Trophoblast cell (in vitro differentiated cells and primary cell): ENCODE results near the gene MLXIP.

Source experiments
- DNase-seq, 2 donors: peaks; one replicate each; pipeline ENCODE4 v3.0.0-alpha.2; 2016
- H2AFZ ChIP-seq: 2 replicates; pipeline ENCODE4 v1.6.1; 2013; ENCODE audit warnings: low read length, moderate library complexity, mild to moderate bottlenecking; ENCODE audit not compliant: insufficient read depth, poor library complexity
- H2AK5ac ChIP-seq: 2 replicates; pipeline ENCODE4 v1.6.1; 2013; ENCODE audit warnings: mild to moderate bottlenecking, low read length
- H2BK120ac ChIP-seq: 2 replicates; pipeline ENCODE4 v1.6.1; 2013; ENCODE audit warnings: low read length, mild to moderate bottlenecking, moderate library complexity; ENCODE audit not compliant: insufficient read depth, poor library complexity
- H2BK12ac ChIP-seq: 2 replicates; pipeline ENCODE4 v1.6.1; 2013; ENCODE audit warnings: mild to moderate bottlenecking, low read length, moderate library complexity
- H2BK5ac ChIP-seq: 2 replicates; pipeline ENCODE4 v1.6.1; 2013; ENCODE audit warnings: low read length, low read depth, moderate library complexity, mild to moderate bottlenecking; ENCODE audit not compliant: poor library complexity
- H3K14ac ChIP-seq: 2 replicates; pipeline ENCODE4 v1.6.1; 2013; ENCODE audit warnings: mild to moderate bottlenecking, low read length
- H3K18ac ChIP-seq: 2 replicates; pipeline ENCODE4 v1.6.1; 2013; ENCODE audit warnings: mild to moderate bottlenecking, low read length
- H3K23ac ChIP-seq: 2 replicates; pipeline ENCODE4 v1.6.1; 2013; ENCODE audit warnings: low read length
- H3K27ac ChIP-seq: 2 replicates; pipeline ENCODE4 v1.5.1; 2013; ENCODE audit warnings: low read depth, mild to moderate bottlenecking, inconsistent platforms, low read length, moderate library complexity
- H3K27me3 ChIP-seq: 2 replicates; pipeline ENCODE4 v1.6.1; 2013; ENCODE audit warnings: inconsistent platforms, mild to moderate bottlenecking, low read length, moderate library complexity; ENCODE audit not compliant: insufficient read depth
- H3K36me3 ChIP-seq, 2 experiments: 1 replicate in 1 of 2; 2 replicates in 1 of 2; pipeline ENCODE4 v1.6.1; 2013; ENCODE audit warnings: low read length in 2 of 2, mild to moderate bottlenecking in 2 of 2, moderate library complexity in 1 of 2; ENCODE audit not compliant: insufficient read depth in 2 of 2, control insufficient read depth in 1 of 2
- H3K4ac ChIP-seq: 2 replicates; pipeline ENCODE4 v1.6.1; 2013; ENCODE audit warnings: low read depth, mild to moderate bottlenecking, low read length, moderate library complexity
- H3K4me1 ChIP-seq, 2 experiments: 1 replicate in 1 of 2; 2 replicates in 1 of 2; pipeline ENCODE4 v1.6.1; 2013; ENCODE audit warnings: low read length in 2 of 2, mild to moderate bottlenecking in 2 of 2, moderate library complexity in 1 of 2; ENCODE audit not compliant: insufficient read depth in 2 of 2, control insufficient read depth in 1 of 2
- H3K4me2 ChIP-seq: 2 replicates; pipeline ENCODE4 v1.6.1; 2013; ENCODE audit warnings: inconsistent platforms, mild to moderate bottlenecking, low read length, moderate library complexity
- H3K4me3 ChIP-seq: 2 replicates; pipeline ENCODE4 v1.5.1; 2013; ENCODE audit warnings: mild to moderate bottlenecking, low read depth, low read length, inconsistent platforms
- H3K79me1 ChIP-seq: one replicate; pipeline ENCODE4 v1.6.1; 2013; ENCODE audit warnings: low read length
- H3K79me2 ChIP-seq: 2 replicates; pipeline ENCODE4 v1.6.1; 2013; ENCODE audit warnings: low read length, mild to moderate bottlenecking; ENCODE audit not compliant: control insufficient read depth, insufficient read depth, poor library complexity
- H3K9ac ChIP-seq: 2 replicates; pipeline ENCODE4 v1.6.1; 2013; ENCODE audit warnings: mild to moderate bottlenecking, low read length
- H3K9me3 ChIP-seq: 2 replicates; pipeline ENCODE4 v1.6.1; 2013; ENCODE audit warnings: low read depth, mild to moderate bottlenecking, control low read depth, inconsistent platforms, low read length; ENCODE audit not compliant: insufficient read depth
- H4K12ac ChIP-seq: 2 replicates; pipeline ENCODE4 v1.6.1; 2013; ENCODE audit warnings: low read depth, mild to moderate bottlenecking, low read length, moderate library complexity
- H4K8ac ChIP-seq: 2 replicates; pipeline ENCODE4 v1.6.1; 2013; ENCODE audit warnings: low read depth, mild to moderate bottlenecking, low read length, moderate library complexity
- H4K91ac ChIP-seq: one replicate; pipeline ENCODE4 v1.6.1; 2013; ENCODE audit warnings: low read depth, mild to moderate bottlenecking, low read length, moderate library complexity
- WGBS: extraction: QIAGEN DNeasy Blood & Tissue Kit; methylation state at CpG from one replicate; pipeline ENCODE4 v1.1.7; 2013; ENCODE audit warnings: missing lambda C conversion rate; ENCODE audit not compliant: insufficient read length, insufficient coverage; ENCODE audit errors: extremely low coverage; 5-methylcytosine and 5-hydroxymethylcytosine counted together

The MLXIP gene

GRCh38 chr12:122076743-122077495 is 1.6 kb upstream of the MLXIP start:
- Histone ChIP-seq H4K12ac (no peak overlapping the region), H3K4me1 (peaks cover 24 to 27% of the 10 kb centered on the region in 2 experiments), H2BK12ac (no peak overlapping the region), H2AK5ac (no peak overlapping the region), H3K18ac (no peak overlapping the region), H4K91ac (no peak overlapping the region), H3K4me3 (no peak overlapping the region), H3K27me3 (peaks cover 3% of the 10 kb centered on the region), H3K27ac (no peak overlapping the region), H2AFZ (no peak overlapping the region), H3K4ac (no peak overlapping the region), H4K8ac (no peak overlapping the region), H2BK5ac (no peak overlapping the region), H3K79me2 (peaks cover 10% of the 10 kb centered on the region), H3K36me3 (no peaks in the 10 kb centered on the region), H3K9ac (no peak overlapping the region), H3K14ac (no peak overlapping the region), H3K4me2 (no peak overlapping the region), H3K9me3 (peaks cover 3% of the 10 kb centered on the region), H2BK120ac (no peak overlapping the region), H3K23ac (no peak overlapping the region), H3K79me1 (peaks cover 16% of the 10 kb centered on the region)
- WGBS = no CpG with 5 or more reads among the region's 10 CpGs
- DNase-seq = no peak

DNA sequence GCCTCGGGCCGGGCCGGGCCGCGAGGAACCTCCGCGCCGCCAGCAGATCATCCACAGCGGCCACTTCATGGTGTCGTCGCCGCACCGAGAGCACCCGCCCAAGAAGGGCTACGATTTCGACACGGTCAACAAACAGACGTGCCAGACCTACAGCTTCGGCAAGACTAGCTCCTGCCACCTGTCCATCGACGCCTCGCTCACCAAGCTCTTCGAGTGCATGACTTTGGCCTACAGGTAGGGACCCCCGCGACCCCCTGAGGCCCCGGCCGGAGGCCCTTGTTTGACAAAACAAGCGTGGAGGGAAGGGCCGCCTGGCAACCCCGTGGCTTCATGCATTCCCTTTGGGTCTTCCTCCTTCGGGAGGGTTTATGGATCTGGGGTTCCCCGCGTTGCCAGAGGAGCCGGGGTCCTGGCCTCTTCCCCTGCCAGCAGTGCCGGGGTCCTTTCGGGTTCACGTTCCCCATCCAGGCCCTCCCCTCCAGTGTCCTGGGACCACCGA is 526 bp downstream of the MLXIP start:
- peak overlapping the region; percentile 79 for H3K4me3 ChIP-seq
- H2AFZ ChIP-seq = peak overlapping the region; percentile 30
- H3K27ac ChIP-seq = no peak overlapping the region
- peak overlapping the region; percentile 4 for H3K4ac ChIP-seq
- peak overlapping the region; percentile 72 for H3K14ac ChIP-seq
- no peak overlapping the region for H3K23ac ChIP-seq
- H4K12ac ChIP-seq = no peak overlapping the region
- H3K79me1 ChIP-seq = peaks cover 13% of the 10 kb centered on the region
- H2BK12ac ChIP-seq = peak overlapping the region; percentile 18
- H3K36me3 ChIP-seq = peaks cover 4% of the 10 kb centered on the region in 2 experiments
- peaks cover 3% of the 10 kb centered on the region for H3K27me3 ChIP-seq
- H3K79me2 ChIP-seq = peaks cover 6% of the 10 kb centered on the region
- H2BK120ac ChIP-seq = no peak overlapping the region
- peak overlapping the region; percentile 61 for H3K4me2 ChIP-seq
- H3K18ac ChIP-seq = peak overlapping the region; percentile 76
- H3K4me1 ChIP-seq = peaks cover 24 to 34% of the 10 kb centered on the region in 2 experiments
- peak in 1 of 2 donors; percentile 47 for DNase-seq
- H3K9ac ChIP-seq = peak overlapping the region; percentile 80
- no peak overlapping the region for H2BK5ac ChIP-seq
- peak overlapping the region; percentile 60 for H4K91ac ChIP-seq
- no peak overlapping the region for H4K8ac ChIP-seq
- no peak overlapping the region for H2AK5ac ChIP-seq
- H3K9me3 ChIP-seq = peaks cover 3% of the 10 kb centered on the region
- WGBS = no CpG with 5 or more reads among the region's 38 CpGs

- Histone ChIP-seq H3K27me3 (peaks cover 3% of the 10 kb centered on the region), H2AFZ (no peak overlapping the region), H3K4me2 (peak overlapping the region; percentile 61), H3K36me3 (peaks cover 5 to 6% of the 10 kb centered on the region in 2 experiments), H3K18ac (peak overlapping the region; percentile 19), H2BK120ac (no peak overlapping the region), H3K9me3 (peaks cover 3% of the 10 kb centered on the region), H3K14ac (no peak overlapping the region), H4K91ac (no peak overlapping the region), H2AK5ac (no peak overlapping the region), H3K79me2 (peaks cover 6% of the 10 kb centered on the region), H3K27ac (no peak overlapping the region), H2BK12ac (peak overlapping the region; percentile 18), H3K4me1 (peaks cover 24 to 34% of the 10 kb centered on the region in 2 experiments), H3K4me3 (peak overlapping the region; percentile 79), H3K4ac (no peak overlapping the region), H3K9ac (peak overlapping the region; percentile 26), H4K12ac (no peak overlapping the region), H4K8ac (no peak overlapping the region), H2BK5ac (no peak overlapping the region), H3K79me1 (peaks cover 13% of the 10 kb centered on the region), H3K23ac (no peak overlapping the region)
- no peak for DNase-seq
- no CpG with 5 or more reads among the region's 13 CpGs for whole genome bisulfite sequencing
Observed at GRCh38 chr12:122079532-122080081, 1.1 kb downstream of the MLXIP start.

- no peak overlapping the region for H3K9ac ChIP-seq
- H4K8ac ChIP-seq = no peak overlapping the region
- H3K9me3 ChIP-seq = peaks cover 5% of the 10 kb centered on the region
- H3K36me3 ChIP-seq = peaks cover 8% of the 10 kb centered on the region in 2 experiments
- H3K18ac ChIP-seq = no peak overlapping the region
- H3K4me3 ChIP-seq = no peak overlapping the region
- H3K14ac ChIP-seq = no peak overlapping the region
- H3K27me3 ChIP-seq = peaks cover 3% of the 10 kb centered on the region
- H3K4ac ChIP-seq = no peak overlapping the region
- H2AK5ac ChIP-seq = no peak overlapping the region
- H2BK12ac ChIP-seq = no peak overlapping the region
- peaks cover 24 to 34% of the 10 kb centered on the region in 2 experiments for H3K4me1 ChIP-seq
- H3K27ac ChIP-seq = no peak overlapping the region
- no peak overlapping the region for H3K23ac ChIP-seq
- no peak overlapping the region for H2BK5ac ChIP-seq
- no peak overlapping the region for H4K91ac ChIP-seq
- H3K79me2 ChIP-seq = peaks cover 6% of the 10 kb centered on the region
- peak in 1 of 2 donors; percentile 45 for DNase-seq
- peak overlapping the region; percentile 61 for H3K4me2 ChIP-seq
- no peak overlapping the region for H4K12ac ChIP-seq
- peak overlapping the region; percentile 46 for H2AFZ ChIP-seq
- WGBS = no CpG with 5 or more reads among the region's 18 CpGs
- peaks cover 13% of the 10 kb centered on the region for H3K79me1 ChIP-seq
- no peak overlapping the region for H2BK120ac ChIP-seq
Observed at GRCh38 chr12:122080149-122081082, 1.9 kb downstream of the MLXIP start.
